Skeletal muscle cell (primary cell): ENCODE measurements around the gene WFIKKN1.
A peak's percentile ranks its signal among the peaks of the same experiment; 100 is the strongest.

Source experiments
- DNase-seq: peaks from one replicate; pipeline ENCODE4 v3.0.0-alpha.2; 2010; ENCODE audit warnings: low read depth
- H3K4me3 ChIP-seq: 2 replicates; pipeline ENCODE4 v1.5.1; 2011; ENCODE audit warnings: low read depth, mild to moderate bottlenecking, control low read depth, low read length, moderate library complexity

The WFIKKN1 gene

GRCh38 chr16:634051-634670 is 3.4 kb downstream of the WFIKKN1 start:
- DNase-seq = no peak
- H3K4me3 ChIP-seq = no peak overlapping the region

- H3K4me3 ChIP-seq = peak overlapping the region; percentile 83
- no peak for DNase-seq
These were observed 4.2 kb downstream of the WFIKKN1 start for GRCh38 chr16:634996-635395.

GRCh38 chr16:635573-636205 is 4.9 kb downstream of the WFIKKN1 start:
- no peak for DNase-seq
- peak overlapping the region; percentile 83 for H3K4me3 ChIP-seq

- peak within 1 kb of the TSS; percentile 83 for H3K4me3 ChIP-seq
- DNase-seq = peak; percentile 75
These were observed 5.7 kb downstream of the WFIKKN1 start, which contains the start of gene METTL26 for GRCh38 chr16:636206-637080. Gene METTL26, minus strand, starts transcription at chr16:636305. Its CDS starts 15 bp downstream, at chr16:636290.

GRCh38 chr16:637081-638018 is 6.6 kb downstream of the WFIKKN1 start:
- DNase-seq = peak; percentile 68
- H3K4me3 ChIP-seq = peak overlapping the region; percentile 83

- DNase-seq = no peak
- no peak overlapping the region for H3K4me3 ChIP-seq
These were observed 7.3 kb downstream of the WFIKKN1 start for GRCh38 chr16:638034-638543.

GRCh38 chr16:638836-639235 is 8.1 kb downstream of the WFIKKN1 start:
- H3K4me3 ChIP-seq = no peak overlapping the region
- no peak for DNase-seq

GRCh38 chr16:640614-641013 is 9.8 kb downstream of the WFIKKN1 start:
- no peak for DNase-seq
- H3K4me3 ChIP-seq = peak overlapping the region; percentile 58

- H3K4me3 ChIP-seq = peak within 1 kb of the TSS; percentile 58
- DNase-seq = no peak
These were observed 10.8 kb downstream of the WFIKKN1 start, which contains the start of gene MCRIP2 for GRCh38 chr16:641326-642188. Gene MCRIP2, plus strand, starts transcription at chr16:641828. Its CDS starts 164 bp downstream, at chr16:641992.

GRCh38 chr16:642189-643049 is 11.6 kb downstream of the WFIKKN1 start:
- H3K4me3 ChIP-seq = peak overlapping the region; percentile 58
- no peak for DNase-seq

GRCh38 chr16:643050-643368 is 12.2 kb downstream of the WFIKKN1 start:
- peak overlapping the region; percentile 58 for H3K4me3 ChIP-seq
- DNase-seq = no peak

- no peak for DNase-seq
- no peak overlapping the region for H3K4me3 ChIP-seq
These were observed 13.8 kb downstream of the WFIKKN1 start for GRCh38 chr16:644556-644955.

- H3K4me3 ChIP-seq = no peak overlapping the region
- no peak for DNase-seq
These were observed 15.3 kb downstream of the WFIKKN1 start for GRCh38 chr16:645852-646678.

GRCh38 chr16:646679-647172 is 15.9 kb downstream of the WFIKKN1 start:
- H3K4me3 ChIP-seq = no peak overlapping the region
- no peak for DNase-seq

GRCh38 chr16:647173-647902 is 16.6 kb downstream of the WFIKKN1 start:
- no peak overlapping the region for H3K4me3 ChIP-seq
- DNase-seq = no peak
